ENCODE data around the gene TMEM141.
A peak's percentile ranks its signal among the peaks of the same experiment; 100 is the strongest.

Gene TMEM141

GRCh38 chr9:136808075-136808805, 17.1 kb downstream of the TMEM141 start:
- Histone ChIP-seq H3K4me1 (ENCODE audit: insufficient read depth, low read length, poor library complexity, severe bottlenecking) (peaks cover 53% of the 10 kb centered on the region), H3K4me2 (ENCODE audit: low read depth, low read length, poor library complexity, severe bottlenecking) (peak overlapping the region; percentile 91), H3K9ac (ENCODE audit: low read depth, low read length, poor library complexity, severe bottlenecking) (peak overlapping the region; percentile 70), H4K20me1 (ENCODE audit: insufficient read depth, low read length, poor library complexity, severe bottlenecking) (peaks cover 41% of the 10 kb centered on the region), H3K27me3 (ENCODE audit: insufficient read depth, low read length, poor library complexity, severe bottlenecking) (no peaks in the 10 kb centered on the region), H3K36me3 (ENCODE audit: insufficient read depth, low read length) (no peaks in the 10 kb centered on the region), H3K4me3 (ENCODE audit: low read length, poor library complexity, severe bottlenecking) (peak overlapping the region; percentile 84), H3F3A (ENCODE audit: low read depth) (no peaks in the 10 kb centered on the region), H2AFZ (ENCODE audit: low read length) (peak overlapping the region; percentile 86), H3K79me2 (ENCODE audit: insufficient read depth, low read length) (peaks cover 66% of the 10 kb centered on the region), H3K9me3 (ENCODE audit: insufficient read depth, low read depth, low read length) (no peaks in the 10 kb centered on the region), H3K9me2 (replicated peaks; ENCODE audit: low read depth, low read length) (no peaks in the 10 kb centered on the region)
- TF ChIP-seq, protein P1, sequence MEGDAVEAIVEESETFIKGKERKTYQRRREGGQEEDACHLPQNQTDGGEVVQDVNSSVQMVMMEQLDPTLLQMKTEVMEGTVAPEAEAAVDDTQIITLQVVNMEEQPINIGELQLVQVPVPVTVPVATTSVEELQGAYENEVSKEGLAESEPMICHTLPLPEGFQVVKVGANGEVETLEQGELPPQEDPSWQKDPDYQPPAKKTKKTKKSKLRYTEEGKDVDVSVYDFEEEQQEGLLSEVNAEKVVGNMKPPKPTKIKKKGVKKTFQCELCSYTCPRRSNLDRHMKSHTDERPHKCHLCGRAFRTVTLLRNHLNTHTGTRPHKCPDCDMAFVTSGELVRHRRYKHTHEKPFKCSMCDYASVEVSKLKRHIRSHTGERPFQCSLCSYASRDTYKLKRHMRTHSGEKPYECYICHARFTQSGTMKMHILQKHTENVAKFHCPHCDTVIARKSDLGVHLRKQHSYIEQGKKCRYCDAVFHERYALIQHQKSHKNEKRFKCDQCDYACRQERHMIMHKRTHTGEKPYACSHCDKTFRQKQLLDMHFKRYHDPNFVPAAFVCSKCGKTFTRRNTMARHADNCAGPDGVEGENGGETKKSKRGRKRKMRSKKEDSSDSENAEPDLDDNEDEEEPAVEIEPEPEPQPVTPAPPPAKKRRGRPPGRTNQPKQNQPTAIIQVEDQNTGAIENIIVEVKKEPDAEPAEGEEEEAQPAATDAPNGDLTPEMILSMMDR (conservative IDR thresholded peaks at IDR 0.05; ENCODE audit: low read length), result no peak; the same call in 1 of the 2 replicates
- TF ChIP-seq EZH2phosphoT487 (IDR thresholded peaks at IDR 0.05; ENCODE audit: borderline replicate concordance), result no peak

GRCh38 chr9:136808806-136809158, 17.6 kb downstream of the TMEM141 start:
- Histone ChIP-seq H3F3A (ENCODE audit: low read depth) (no peaks in the 10 kb centered on the region), H3K9me2 (replicated peaks; ENCODE audit: low read depth, low read length) (no peaks in the 10 kb centered on the region), H3K79me2 (ENCODE audit: insufficient read depth, low read length) (peaks cover 71% of the 10 kb centered on the region), H3K36me3 (ENCODE audit: insufficient read depth, low read length) (no peaks in the 10 kb centered on the region), H4K20me1 (ENCODE audit: insufficient read depth, low read length, poor library complexity, severe bottlenecking) (peaks cover 41% of the 10 kb centered on the region), H2AFZ (ENCODE audit: low read length) (no peak overlapping the region), H3K4me1 (ENCODE audit: insufficient read depth, low read length, poor library complexity, severe bottlenecking) (peaks cover 54% of the 10 kb centered on the region), H3K27me3 (ENCODE audit: insufficient read depth, low read length, poor library complexity, severe bottlenecking) (no peaks in the 10 kb centered on the region), H3K9me3 (ENCODE audit: insufficient read depth, low read depth, low read length) (no peaks in the 10 kb centered on the region), H3K9ac (ENCODE audit: low read depth, low read length, poor library complexity, severe bottlenecking) (peak overlapping the region; percentile 70), H3K4me2 (ENCODE audit: low read depth, low read length, poor library complexity, severe bottlenecking) (peak overlapping the region; percentile 91), H3K4me3 (ENCODE audit: low read length, poor library complexity, severe bottlenecking) (peak overlapping the region; percentile 84)
- TF ChIP-seq EZH2phosphoT487 (IDR thresholded peaks at IDR 0.05; ENCODE audit: borderline replicate concordance), result no peak
- TF ChIP-seq, protein P1 (conservative IDR thresholded peaks at IDR 0.05; ENCODE audit: low read length), result no peak

DNA sequence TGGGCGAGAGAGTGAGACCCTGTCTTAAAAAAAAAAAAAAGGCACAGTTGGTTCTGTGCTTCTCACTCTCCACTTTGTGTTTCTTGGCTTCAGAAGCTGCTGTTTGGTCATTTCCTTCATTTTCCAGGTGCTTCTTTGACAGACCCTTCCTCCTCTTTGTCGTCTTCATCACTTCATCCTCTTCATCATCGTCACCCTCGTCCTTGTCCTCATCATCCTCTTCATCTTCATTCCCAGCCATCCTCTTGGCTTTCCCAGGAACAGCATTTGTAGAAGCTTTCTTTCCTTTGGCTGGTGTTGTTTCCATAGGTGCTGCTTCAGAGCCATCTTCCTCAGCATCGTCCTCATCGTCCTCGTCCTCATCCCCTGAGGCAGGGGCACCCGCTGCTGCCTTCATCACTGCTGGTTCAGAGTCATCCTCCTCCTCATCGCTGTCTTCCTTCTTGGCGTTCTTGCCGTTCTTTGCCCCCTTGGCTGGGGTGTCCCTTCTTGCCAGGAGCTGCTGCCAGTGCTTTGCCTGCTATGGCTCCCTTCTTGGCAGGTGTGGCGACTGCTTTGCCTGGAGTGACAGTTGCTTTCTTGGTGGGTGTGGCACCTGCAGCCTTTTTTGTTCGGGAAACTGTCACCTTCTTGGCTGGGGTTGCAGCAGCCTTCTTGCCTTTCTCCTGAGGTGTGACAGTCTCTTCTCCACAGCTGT, 23.7 kb downstream of the TMEM141 start:
- H3F3A ChIP-seq (ENCODE audit: low read depth), result no peaks in the 10 kb centered on the region
- H3K4me3 ChIP-seq (ENCODE audit: low read length, poor library complexity, severe bottlenecking), result no peak overlapping the region
- H3K9ac ChIP-seq (ENCODE audit: low read depth, low read length, poor library complexity, severe bottlenecking), result no peak overlapping the region
- H4K20me1 ChIP-seq (ENCODE audit: insufficient read depth, low read length, poor library complexity, severe bottlenecking), result peaks cover 17% of the 10 kb centered on the region
- no peaks in the 10 kb centered on the region for H3K9me3 ChIP-seq (ENCODE audit: insufficient read depth, low read depth, low read length)
- no peaks in the 10 kb centered on the region for H3K27me3 ChIP-seq (ENCODE audit: insufficient read depth, low read length, poor library complexity, severe bottlenecking)
- H3K4me1 ChIP-seq (ENCODE audit: insufficient read depth, low read length, poor library complexity, severe bottlenecking), result peaks cover 28% of the 10 kb centered on the region
- H3K36me3 ChIP-seq (ENCODE audit: insufficient read depth, low read length), result no peaks in the 10 kb centered on the region
- no peak overlapping the region for H2AFZ ChIP-seq (ENCODE audit: low read length)
- H3K4me2 ChIP-seq (ENCODE audit: low read depth, low read length, poor library complexity, severe bottlenecking), result no peak overlapping the region
- no peak for TF ChIP-seq EZH2phosphoT487 (IDR thresholded peaks at IDR 0.05; ENCODE audit: borderline replicate concordance)
- TF ChIP-seq, protein P1 (conservative IDR thresholded peaks at IDR 0.05; ENCODE audit: low read length), result no peak
- H3K9me2 ChIP-seq (replicated peaks; ENCODE audit: low read depth, low read length), result no peaks in the 10 kb centered on the region
- H3K79me2 ChIP-seq (ENCODE audit: insufficient read depth, low read length), result peaks cover 45% of the 10 kb centered on the region
